ENCODE data around the gene PLA2G5.
"Not testable (repeated sequence)": the region's sequence is repeated elsewhere in the genome, so short reads cannot be mapped to it uniquely, and the experiment has no call there.

PLA2G5 gene

GRCh38 chr1:20119347-20119746 is 49.4 kb downstream of the PLA2G5 start, which contains the start of gene PLA2G2D:
Gene PLA2G2D (minus strand): TSS chr1:20119536. CDS start chr1:20119498, 38 bp downstream.
- no peak for DNase-seq (ENCODE audit: low spot score)

DNA sequence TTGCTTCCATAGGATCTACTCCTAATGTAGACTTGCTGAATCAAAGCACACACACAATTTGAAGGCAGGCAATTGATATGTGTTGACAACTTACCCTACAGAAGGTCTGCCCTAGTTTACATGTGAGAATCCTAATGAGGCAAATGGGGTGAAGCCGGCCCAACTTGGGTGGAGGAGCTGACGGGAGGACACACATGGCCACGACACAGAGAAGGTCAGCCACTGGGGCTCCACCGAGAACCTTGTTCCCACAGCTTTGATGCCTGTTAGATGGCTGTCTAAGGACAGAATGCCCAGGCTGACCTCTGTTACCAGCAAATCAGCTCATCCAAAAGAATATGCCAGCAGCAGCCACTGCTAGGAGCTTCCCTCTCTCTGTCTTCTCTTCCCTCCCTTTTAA is 50.8 kb downstream of the PLA2G5 start:
- no peak for DNase-seq (ENCODE audit: low spot score)

DNA sequence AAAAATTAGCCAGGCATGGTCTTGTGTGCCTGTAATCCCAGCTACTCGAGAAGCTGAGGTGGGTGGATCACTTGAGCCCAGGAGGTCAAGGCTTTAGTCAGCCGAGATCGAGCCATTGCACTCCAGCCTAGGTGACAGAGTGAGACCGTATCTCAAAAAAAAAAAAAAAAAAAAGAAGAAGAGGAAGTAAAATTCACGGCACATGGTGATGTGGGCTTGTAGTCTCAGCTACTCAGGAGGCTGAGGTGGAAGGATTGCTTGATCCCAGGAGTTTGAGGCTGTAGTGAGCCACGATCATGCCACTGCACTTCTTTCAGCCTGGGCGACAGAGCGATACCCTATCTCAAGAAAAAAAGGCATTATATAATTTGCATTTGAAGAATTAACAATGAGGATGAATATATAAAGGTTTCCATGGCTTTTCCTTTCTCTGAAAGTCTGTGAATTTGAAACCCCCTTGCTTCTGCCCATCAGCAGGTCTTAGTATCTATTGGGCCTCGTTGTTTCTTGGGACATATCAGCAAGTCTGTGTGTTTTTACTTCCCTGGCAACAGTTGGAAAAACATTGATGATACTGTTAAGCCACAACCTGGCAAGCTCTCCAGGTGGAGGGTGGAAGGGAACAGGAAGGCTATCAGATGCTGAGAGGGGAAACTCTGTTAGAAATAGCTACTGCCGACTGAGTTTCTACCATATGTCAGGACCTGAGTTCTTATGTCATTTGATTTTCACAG is 53.9 kb downstream of the PLA2G5 start:
- DNase-seq (ENCODE audit: low spot score) = no peak

DNA sequence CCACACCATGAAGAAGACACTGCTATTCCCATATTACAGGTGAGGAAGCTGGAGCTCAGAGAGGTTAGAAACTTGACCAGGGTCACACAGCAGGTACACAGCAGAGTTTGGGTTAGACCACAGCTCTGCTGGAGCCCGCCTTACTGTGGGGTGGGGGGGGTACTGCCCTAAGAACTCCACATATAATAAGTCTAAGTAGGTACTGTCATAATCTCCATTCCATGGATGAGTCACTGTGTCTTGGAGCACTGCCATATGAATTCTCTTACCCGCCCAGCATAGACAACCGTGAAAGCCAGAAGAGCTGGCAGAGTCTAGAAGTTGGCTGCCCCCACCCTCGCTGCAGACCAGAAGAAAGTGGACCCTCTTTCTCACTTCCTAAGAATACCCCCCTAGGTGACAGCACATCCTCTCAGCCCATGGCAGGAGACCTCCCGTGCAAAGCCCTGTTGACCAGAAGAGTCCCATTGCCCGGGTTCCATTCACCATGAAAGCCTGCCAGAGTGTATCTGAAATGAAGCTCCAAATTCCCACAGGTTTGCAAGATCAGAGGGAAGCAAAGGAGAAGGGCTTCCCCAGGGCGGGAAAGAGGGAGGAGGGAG is 54.6 kb downstream of the PLA2G5 start:
- no peak for DNase-seq (ENCODE audit: low spot score)

DNA sequence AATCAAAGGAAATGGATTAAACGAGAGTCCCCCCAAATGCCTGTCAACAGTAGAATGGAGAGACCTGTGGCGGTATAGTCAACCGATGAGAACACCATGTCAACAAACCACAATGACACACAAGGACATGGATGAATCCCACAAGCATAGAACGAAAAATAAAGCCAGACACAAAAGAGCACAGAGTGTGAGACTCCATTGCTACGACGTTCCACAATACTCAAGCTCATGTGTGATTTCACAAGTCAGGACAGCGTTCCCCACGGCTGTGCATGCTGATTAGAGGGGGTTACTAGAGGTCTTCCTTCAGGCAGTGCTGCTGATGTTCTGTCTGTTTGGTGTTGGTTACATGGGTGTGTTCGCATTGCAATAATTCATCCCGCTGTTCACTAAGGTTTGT is 55.1 kb downstream of the PLA2G5 start:
- no peak for DNase-seq (ENCODE audit: low spot score)

DNA sequence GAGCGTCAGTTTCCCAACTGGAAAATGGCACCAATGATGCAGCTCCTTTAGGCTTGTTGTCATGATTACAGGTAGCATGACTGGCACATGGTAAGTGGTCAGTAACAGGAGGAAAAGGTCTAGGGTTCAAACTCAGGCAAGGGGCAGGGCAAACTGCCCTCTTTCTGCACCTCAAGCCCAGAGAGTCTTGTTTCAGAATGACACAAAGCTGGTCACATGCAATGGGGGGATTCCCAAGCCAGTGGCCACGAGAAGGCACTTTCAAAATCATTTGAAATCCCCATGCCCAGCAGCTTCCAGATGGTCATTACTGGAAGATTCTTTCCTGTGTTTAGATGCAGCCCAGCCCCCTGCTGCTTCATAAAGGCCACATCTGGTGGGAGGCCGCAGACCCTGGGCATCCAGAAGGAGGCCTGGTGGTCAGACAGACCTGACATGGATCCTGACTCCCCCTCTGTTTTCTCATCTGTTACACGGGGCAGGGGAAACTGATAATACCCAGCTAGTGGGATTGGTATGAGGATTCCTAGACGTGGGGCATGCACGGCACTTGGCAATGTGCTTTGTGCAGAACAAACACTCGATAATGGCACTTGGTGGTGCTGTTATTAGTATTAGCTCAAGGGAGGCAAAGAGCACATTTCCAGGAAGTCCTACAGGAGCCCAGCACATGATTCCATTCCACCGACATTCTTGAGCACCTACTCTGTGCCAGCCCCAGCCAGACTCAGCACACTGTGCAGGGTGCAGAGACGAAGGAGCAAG is 56.2 kb downstream of the PLA2G5 start:
- no peak for DNase-seq (ENCODE audit: low spot score)

GRCh38 chr1:20126806-20127440 is 56.9 kb downstream of the PLA2G5 start:
- DNase-seq (ENCODE audit: low spot score) = no peak

GRCh38 chr1:20130518-20130917 is 60.5 kb downstream of the PLA2G5 start:
- not testable (repeated sequence) for DNase-seq (ENCODE audit: low spot score)

DNA sequence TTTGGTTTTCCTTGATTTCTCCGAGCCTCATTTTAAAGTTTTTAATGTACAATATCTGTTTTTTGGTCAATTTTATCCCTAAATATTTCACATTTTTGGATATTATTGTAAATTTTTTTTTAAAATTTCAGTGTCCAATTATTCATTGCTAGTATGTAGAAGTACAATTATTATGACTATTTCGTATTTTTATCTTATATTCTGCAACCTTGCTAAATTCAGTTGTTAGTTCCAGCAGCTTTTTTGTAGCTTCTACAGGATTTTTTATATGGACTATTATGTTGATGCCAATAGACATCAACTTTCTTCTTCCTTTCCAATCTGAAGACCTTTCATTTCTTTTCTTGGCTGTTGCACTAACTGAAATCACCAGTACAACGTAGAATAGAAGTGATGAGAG is 65.0 kb downstream of the PLA2G5 start:
- DNase-seq (ENCODE audit: low spot score) = no peak

GRCh38 chr1:20136249-20136648 is 66.3 kb downstream of the PLA2G5 start:
- no peak for DNase-seq (ENCODE audit: low spot score)

DNA sequence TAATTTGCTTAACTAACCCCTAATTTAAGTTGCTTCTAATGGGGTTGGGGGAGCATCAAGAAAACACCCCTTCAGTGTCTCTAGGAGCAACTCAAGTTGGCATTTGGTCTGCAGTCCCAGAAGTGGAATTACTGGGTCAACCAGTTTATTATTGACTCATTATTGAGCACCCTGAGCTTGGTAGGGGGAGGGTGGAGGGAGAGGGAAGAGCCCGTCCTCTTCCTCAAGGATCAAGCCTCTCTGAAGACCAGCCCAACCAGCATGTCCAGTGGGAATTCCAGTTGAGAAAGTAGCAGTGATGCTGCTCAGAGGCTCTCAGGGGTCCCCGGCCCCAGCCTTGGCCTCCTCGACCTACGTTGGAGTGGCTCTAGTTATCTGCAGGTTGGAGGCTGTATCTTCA is 67.1 kb downstream of the PLA2G5 start:
- DNase-seq (ENCODE audit: low spot score) = no peak

- no peak for DNase-seq (ENCODE audit: low spot score)
Observed at GRCh38 chr1:20137604-20138003, 67.6 kb downstream of the PLA2G5 start.

DNA sequence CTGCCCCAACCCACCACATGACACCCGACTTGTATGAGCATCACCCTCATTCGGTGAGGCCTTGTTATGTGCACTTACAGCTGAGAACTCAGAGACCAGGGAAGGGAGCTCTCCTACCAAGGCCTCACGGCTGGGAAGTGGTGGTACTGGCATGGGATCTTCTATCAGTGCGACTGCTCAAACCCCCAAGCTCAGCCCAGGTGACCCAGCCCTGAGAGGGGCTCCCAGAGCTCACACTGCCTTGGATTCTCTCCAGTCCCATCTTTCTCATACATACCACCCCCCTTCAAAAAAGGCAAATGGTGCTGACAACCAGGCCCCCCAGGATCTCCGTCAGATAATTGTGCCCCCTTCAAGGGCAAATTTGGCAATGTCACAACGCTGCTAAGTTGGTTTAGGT is 68.4 kb downstream of the PLA2G5 start:
- DNase-seq (ENCODE audit: low spot score) = no peak

DNA sequence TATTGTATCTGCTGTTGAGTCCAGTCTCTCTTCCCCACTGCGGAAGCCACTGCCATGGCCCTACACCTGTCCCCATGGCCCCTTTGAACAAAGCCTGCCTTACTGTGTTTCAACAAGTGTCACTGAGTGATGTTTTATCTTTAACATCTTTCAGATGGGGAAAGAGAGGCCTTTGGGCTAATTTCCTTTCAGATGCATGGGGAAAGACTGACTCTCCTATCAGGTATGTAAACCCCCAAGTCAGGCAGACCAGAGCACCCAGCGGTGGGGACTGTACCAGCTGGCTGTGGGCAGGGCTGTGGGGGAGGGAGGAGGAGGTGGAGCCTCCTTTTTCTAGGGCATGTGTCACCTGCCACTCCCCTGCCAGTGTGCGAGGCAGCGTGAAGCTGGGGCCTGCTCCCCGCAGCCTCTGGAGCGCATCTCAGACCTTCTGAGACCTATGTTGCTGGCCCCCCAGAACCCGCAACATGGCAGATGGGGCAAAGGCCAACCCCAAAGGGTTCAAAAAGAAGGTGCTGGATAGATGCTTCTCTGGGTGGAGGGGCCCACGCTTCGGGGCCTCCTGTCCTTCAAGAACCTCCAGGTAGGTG is 69.1 kb downstream of the PLA2G5 start, which contains the start of gene PLA2G2F:
PLA2G2F (plus strand) TSS at position 363 of the 590 bp plus-strand sequence; CDS start at position 468, 105 bp downstream.
- DNase-seq (ENCODE audit: low spot score) = no peak

GRCh38 chr1:20139776-20140612 is 70.0 kb downstream of the PLA2G5 start:
- no peak for DNase-seq (ENCODE audit: low spot score)

DNA sequence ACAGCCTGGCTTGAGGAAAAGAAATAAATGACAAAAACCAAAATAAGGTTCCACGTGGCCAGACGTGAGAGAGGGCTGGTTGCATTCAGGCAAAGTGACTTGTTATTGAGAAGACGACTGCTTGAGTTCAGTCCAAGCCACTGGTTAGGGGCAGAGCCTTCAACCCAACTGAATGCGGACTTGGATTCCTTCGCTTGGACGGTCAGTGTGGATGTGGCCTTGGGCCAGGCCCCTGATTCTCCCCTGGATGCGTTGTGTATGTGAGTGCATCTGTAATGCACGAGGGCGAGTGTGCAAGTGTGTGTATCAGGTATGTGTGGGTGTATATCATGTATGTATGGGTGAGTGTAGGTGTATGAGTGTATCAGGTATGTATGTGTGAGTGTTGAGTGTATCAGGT is 71.0 kb downstream of the PLA2G5 start:
- no peak for DNase-seq (ENCODE audit: low spot score)

DNA sequence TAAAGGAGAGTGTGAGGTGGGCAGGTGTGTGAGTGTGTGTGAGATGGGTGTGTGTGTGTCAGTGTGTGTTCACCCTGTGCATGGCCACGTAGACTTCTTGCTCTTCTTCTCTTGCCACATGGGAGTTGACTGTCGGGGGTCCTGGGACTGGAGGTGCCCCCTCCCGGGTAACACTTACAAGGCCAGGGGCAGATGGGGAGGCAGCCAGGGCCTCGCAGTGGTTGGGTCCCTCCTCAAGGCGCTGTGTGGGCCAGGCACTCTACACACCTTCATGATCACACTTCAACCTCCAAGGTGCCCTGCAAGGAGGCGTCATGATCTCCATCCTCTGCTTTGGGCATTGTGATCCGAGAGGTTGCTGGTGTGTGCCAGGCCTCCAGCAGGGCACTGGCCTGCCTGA is 71.5 kb downstream of the PLA2G5 start:
- DNase-seq (ENCODE audit: low spot score) = no peak

Measured in ecto neural progenitor cell (in vitro differentiated cells).